HG02885 (cell line): ENCODE results near the gene AHSG.
"Not testable (repeated sequence)": the region's sequence is repeated elsewhere in the genome, so short reads cannot be mapped to it uniquely, and the experiment has no call there.

Experiments used
- ATAC-seq: cut with Tn5 transposase; IDR thresholded peaks from one replicate; pipeline ENCODE4 v1.9.1; 2021; ENCODE audit warnings: mild to moderate bottlenecking; ENCODE audit not compliant: unreplicated experiment, poor library complexity

Gene AHSG

GRCh38 chr3:186612721-186613636, at the start of gene AHSG:
AHSG (plus strand) TSS chr3:186613060; CDS start chr3:186613142, 82 bp downstream.
- no peak for ATAC-seq

- no peak for ATAC-seq
Observed at GRCh38 chr3:186564586-186564985, 48.3 kb upstream of the AHSG start.

GRCh38 chr3:186566772-186567071, 46.1 kb upstream of the AHSG start:
- ATAC-seq: no peak

GRCh38 chr3:186567072-186567921, 45.6 kb upstream of the AHSG start, which contains the start of gene TBCCD1:
TBCCD1 (minus strand) TSS chr3:186567339; CDS start chr3:186564329, 3,010 bp downstream.
- peak; percentile 51 for ATAC-seq

GRCh38 chr3:186569361-186569760, 43.5 kb upstream of the AHSG start:
- ATAC-seq: not testable (repeated sequence)

- ATAC-seq: no peak
Observed at GRCh38 chr3:186569779-186570095, 43.1 kb upstream of the AHSG start.

GRCh38 chr3:186570096-186570940, 42.5 kb upstream of the AHSG start, which contains the start of gene DNAJB11:
DNAJB11 (plus strand) TSS chr3:186570720; CDS start chr3:186570898, 178 bp downstream.
- peak; percentile 86 for ATAC-seq

- ATAC-seq: no peak
Observed at GRCh38 chr3:186570941-186571643, 41.8 kb upstream of the AHSG start.

- no peak for ATAC-seq
Observed at GRCh38 chr3:186571644-186572013, 41.2 kb upstream of the AHSG start.

- no peak for ATAC-seq
Observed at GRCh38 chr3:186577521-186577920, 35.3 kb upstream of the AHSG start.

GRCh38 chr3:186580785-186581184, 32.1 kb upstream of the AHSG start:
- ATAC-seq: no peak

GRCh38 chr3:186582541-186582940, 30.3 kb upstream of the AHSG start:
- no peak for ATAC-seq

- no peak for ATAC-seq
Observed at GRCh38 chr3:186583831-186584230, 29.0 kb upstream of the AHSG start.

- not testable (repeated sequence) for ATAC-seq
Observed at GRCh38 chr3:186586245-186586644, 26.6 kb upstream of the AHSG start.

GRCh38 chr3:186587183-186587582, 25.7 kb upstream of the AHSG start:
- no peak for ATAC-seq

GRCh38 chr3:186588632-186589031, 24.2 kb upstream of the AHSG start:
- no peak for ATAC-seq

- ATAC-seq: no peak
Observed at GRCh38 chr3:186589121-186589520, 23.7 kb upstream of the AHSG start.

GRCh38 chr3:186589856-186590579, 22.8 kb upstream of the AHSG start:
- no peak for ATAC-seq
